GM12878 (cell line): ENCODE data around the gene SLC25A36. TPM values are rescaled to one million over a fixed set of nuclear protein-coding genes. Genes with fewer than 3 reads are reported as not detected.
"Not testable (repeated sequence)": the region's sequence is repeated elsewhere in the genome, so short reads cannot be mapped to it uniquely, and the experiment has no call there.

ENCODE experiments used
- ATAC-seq: fragments of 200-7000 bp; cut with Tn5 transposase; 3 replicates; pipeline ENCODE4 v1.9.1; 2020; ENCODE audit warnings: mild to moderate bottlenecking, moderate library complexity
- BruUV-seq: library from RNA; stranded (reverse); fragments of 400-500 nt; replicated peaks from 2 replicates; lab custom pipeline; 2021; lab: Mats Ljungman, UMichigan
- CTCF ChIA-PET: fragments of 300-600 bp; sonication (Branson Sonifier 250); formaldehyde crosslinking; extraction: SDS; loops from one replicate; lab custom pipeline; 2021; ENCODE audit warnings: inconsistent platforms; lab: Yijun Ruan, JAX
- POLR2A ChIA-PET: fragments of 350-600 bp; formaldehyde crosslinking; extraction: SDS; loops from one replicate; lab custom pipeline; 2021; ENCODE audit warnings: inconsistent platforms; lab: Charles Lee
- RAD21 ChIA-PET: fragments of 300-600 bp; sonication (Branson Sonifier 250); formaldehyde crosslinking; loops from one replicate; lab custom pipeline; 2023; ENCODE audit warnings: antibody characterized with exemption; ENCODE audit not compliant: unreplicated experiment; lab: Charles Lee
- SMC1A ChIA-PET: fragments of 300-600 bp; sonication (Branson Sonifier 250); formaldehyde crosslinking; loops from one replicate; lab custom pipeline; 2023; ENCODE audit not compliant: unreplicated experiment, uncharacterized antibody; lab: Charles Lee
- DNase-seq: peaks from one replicate; pipeline ENCODE4 v3.0.0-alpha.2; 2011; ENCODE audit warnings: low read depth, low spot score
- FAIRE-seq: peaks from 3 replicates; lab custom pipeline; 2011; peaks lifted over from hg19 to GRCh38; lab: Jason Lieb, UNC
- H2AFZ ChIP-seq: 2 replicates; pipeline ENCODE4 v1.6.0; 2011; ENCODE audit warnings: low read depth, low read length, control low read depth; ENCODE audit not compliant: control insufficient read depth
- H3K27ac ChIP-seq: 2 replicates; pipeline ENCODE4 v1.5.1; 2011; ENCODE audit warnings: control low read depth; ENCODE audit not compliant: control insufficient read depth, insufficient read depth
- H3K27me3 ChIP-seq, 2 experiments: replicated peaks in 1 of 2; 2 replicates each; pipeline versions ENCODE4 v1.6.0 to v1.6.1; 2011; ENCODE audit warnings: low read length in 1 of 2; ENCODE audit not compliant: control insufficient read depth in 2 of 2, insufficient read depth in 2 of 2
- H3K36me3 ChIP-seq, 2 experiments: 2 replicates each; pipeline ENCODE4 v1.5.1; 2011; ENCODE audit warnings: low read length in 1 of 2; ENCODE audit not compliant: control insufficient read depth in 2 of 2, insufficient read depth in 2 of 2
- H3K4me1 ChIP-seq: 2 replicates; pipeline ENCODE4 v1.6.1; 2011; ENCODE audit warnings: mild to moderate bottlenecking, low read length, moderate library complexity, mixed read lengths; ENCODE audit not compliant: control insufficient read depth, insufficient read depth
- H3K4me2 ChIP-seq: 2 replicates; pipeline ENCODE4 v1.6.0; 2011; ENCODE audit warnings: control low read depth; ENCODE audit not compliant: control insufficient read depth, insufficient read depth
- H3K4me3 ChIP-seq: fragments of 200-600 bp; sonication (generic); 2 replicates; pipeline ENCODE4 v1.5.1; 2016
- H3K79me2 ChIP-seq: 2 replicates; pipeline ENCODE4 v1.6.0; 2011; ENCODE audit warnings: low read length; ENCODE audit not compliant: control insufficient read depth, insufficient read depth
- H3K9ac ChIP-seq: 2 replicates; pipeline ENCODE4 v1.8.0; 2011; ENCODE audit warnings: low read length, control low read depth, mixed read lengths; ENCODE audit not compliant: control insufficient read depth, insufficient read depth
- H3K9me3 ChIP-seq: replicated peaks from 3 replicates; pipeline ENCODE4 v1.5.1; 2011; ENCODE audit warnings: mild to moderate bottlenecking, low read length; ENCODE audit not compliant: control insufficient read depth, insufficient read depth
- H4K20me1 ChIP-seq: 2 replicates; pipeline ENCODE4 v1.6.0; 2011; ENCODE audit not compliant: control insufficient read depth, insufficient read depth
- DPF2 ChIP-seq: fragments of 450-650 bp; IDR thresholded peaks from 2 replicates; pipeline ENCODE4 v1.6.1; 2017; ENCODE audit warnings: mild to moderate bottlenecking
- E2F4 ChIP-seq: IDR thresholded peaks from 2 replicates; pipeline ENCODE4 v1.6.1; 2012; ENCODE audit warnings: low read depth, low read length, improper control_type of control experiment
- EGR1 ChIP-seq, 2 experiments: IDR thresholded peaks; 1 replicate in 1 of 2; 2 replicates in 1 of 2; pipeline ENCODE4 v1.6.1; 2011 to 2012; ENCODE audit warnings: low read depth in 2 of 2, low read length in 2 of 2, borderline replicate concordance in 1 of 2, mild to moderate bottlenecking in 1 of 2, moderate library complexity in 1 of 2
- ETV6 ChIP-seq, 2 experiments: fragments of 450-650 bp in 1 of 2; IDR thresholded peaks in 1 of 2; conservative IDR thresholded peaks in 1 of 2; 2 replicates each; pipeline ENCODE4 v1.6.1; 2014; ENCODE audit warnings: antibody characterized with exemption in 1 of 2, borderline replicate concordance in 1 of 2, low read depth in 1 of 2, mild to moderate bottlenecking in 1 of 2, moderate library complexity in 1 of 2
- MEF2B ChIP-seq: fragments of 450-650 bp; IDR thresholded peaks from 2 replicates; pipeline ENCODE4 v1.6.1; 2018; ENCODE audit warnings: mild to moderate bottlenecking, moderate library complexity; ENCODE audit not compliant: partially characterized antibody, poor library complexity, severe bottlenecking
- SIX5 ChIP-seq: IDR thresholded peaks from 2 replicates; pipeline ENCODE4 v1.6.1; 2011; ENCODE audit warnings: mild to moderate bottlenecking, low read depth, low read length, moderate library complexity; ENCODE audit not compliant: severe bottlenecking
- SREBF1 ChIP-seq: IDR thresholded peaks from 2 replicates; pipeline ENCODE4 v1.6.1; 2012; ENCODE audit warnings: mild to moderate bottlenecking, low read length
- ZNF384 ChIP-seq: IDR thresholded peaks from 2 replicates; pipeline ENCODE4 v1.6.1; 2012; ENCODE audit warnings: low read depth, mild to moderate bottlenecking, low read length, improper control_type of control experiment, borderline replicate concordance
- WGBS: methylation state at CpG from one replicate; pipeline ENCODE4 v1.1.6; 2016; ENCODE audit warnings: low lambda C conversion rate; ENCODE audit not compliant: insufficient replicate concordance, insufficient coverage; ENCODE audit errors: missing lambda C conversion rate; 5-methylcytosine and 5-hydroxymethylcytosine counted together
- in situ Hi-C: fragments of 300-500 bp; cut with MboI; formaldehyde crosslinking; loops from 9 replicates; pipeline ENCODE4 v1.14.3; 2018; ENCODE audit warnings: mixed read lengths
- intact Hi-C: fragments of 100-400 bp; cut with micrococcal nuclease; formaldehyde crosslinking; loops from one replicate; pipeline ENCODE4 v1.14.2; 2022; ENCODE audit not compliant: unreplicated experiment
- polyA plus RNA-seq, 11 experiments: library from polyadenylated mRNA; depleted of rRNA in 4 of 11; unstranded in 6 of 11; stranded (reverse) in 5 of 11; fragments of >200 nt; fragmentation: Nextera tagmentation in 4 of 11; fragmentation: Illumina TruSeq in 1 of 11; extraction: Ambion mirVana in 4 of 11; extraction: Trizol in 1 of 11; gene quantifications; 1 replicate in 1 of 11; 2 replicates in 10 of 11; pipeline versions ENCODE4 v1.2.1 to v1.2.3, GENCODE V29; 2011 to 2016; ENCODE audit warnings: inconsistent platforms in 2 of 11, missing spikeins in 2 of 11, low read depth in 1 of 11
- total RNA-seq, 4 experiments: library from RNA; depleted of rRNA in 3 of 4; stranded (reverse); fragments of >200 nt in 3 of 4; fragmentation: Illumina TruSeq in 1 of 4; extraction: Trizol in 1 of 4; gene quantifications; 2 replicates each; pipeline versions ENCODE4 v1.2.1 to v1.2.3, GENCODE V29; 2013 to 2021

The SLC25A36 gene
- total and polyA plus RNA-seq, 10 of the 15 experiments (the other 5 are each of a cell fraction or from before 2014, with no cell fraction given) = 13.0 to 183 (median 47.7) TPM

GRCh38 chr3:140950144-140950543 is 8.5 kb downstream of the SLC25A36 start:
- DNase-seq (no peak), ATAC-seq (no peak), FAIRE-seq (no peak)
- Histone ChIP-seq H3K4me3 (no peak overlapping the region), H3K27me3 (no peaks in the 10 kb centered on the region), H3K9me3 (no peaks in the 10 kb centered on the region), H3K4me1 (no peaks in the 10 kb centered on the region; the same call in 1 of the 2 replicates), H3K4me2 (no peak overlapping the region), H3K27ac (no peak overlapping the region), H3K79me2 (peaks cover 90% of the 10 kb centered on the region), H3K9ac (no peak overlapping the region), H3K36me3 (0 out of 4 replicates have a peak, but pooled peaks cover 0 to 4% of the 10 kb centered on the region in 2 experiments), H4K20me1 (no peaks in the 10 kb centered on the region), H2AFZ (no peak overlapping the region)
- POLR2A ChIA-PET = no interaction called here
- intact Hi-C loops (no loop called here), in situ Hi-C loops (no loop called here)
- CTCF ChIA-PET = interaction anchor here (0.6 kb wide), 1 partner anchor 8 kb away, joined by 3 read pairs; no protein-coding TSS in a partner anchor
- no peak for TF ChIP-seq DPF2
- TF ChIP-seq E2F4 = no peak
- TF ChIP-seq EGR1 (IDR thresholded peaks at IDR 0.05; ENCODE audit: borderline replicate concordance in 1 of 2, low read depth in 2 of 2, low read length in 2 of 2) = no peak
- no peak for TF ChIP-seq ZNF384
- TF ChIP-seq ETV6 (conservative IDR thresholded peaks at IDR 0.05 in 1 of 2, IDR thresholded peaks at IDR 0.05 in 1 of 2; ENCODE audit: borderline replicate concordance in 1 of 2, low read depth in 1 of 2) = no peak
- BruUV-seq = no TSS peak
- RAD21 ChIA-PET = no interaction called here
- 88% methylated on average over 1 of the region's 1 CpG for WGBS
- SMC1A ChIA-PET = no interaction called here

DNA sequence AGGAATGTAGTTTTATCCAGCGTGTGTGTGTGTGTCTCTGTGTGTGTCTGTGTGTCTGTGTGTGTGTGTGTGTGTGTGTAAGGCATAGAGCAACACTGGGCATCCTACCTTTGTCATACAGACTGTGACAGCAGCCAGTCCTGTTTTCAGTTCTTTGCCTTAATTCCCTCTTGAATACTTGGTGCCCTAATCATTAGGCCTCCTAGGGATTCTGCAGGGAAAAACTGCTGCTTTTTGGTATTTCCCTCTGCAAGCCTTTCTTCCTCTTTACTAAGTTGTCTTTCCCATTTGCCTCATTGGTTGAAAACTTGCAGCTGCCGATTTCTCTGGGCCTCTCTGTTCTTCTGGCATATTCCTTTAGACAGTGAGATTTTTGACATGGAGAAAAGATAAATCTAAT is 9.2 kb downstream of the SLC25A36 start:
- POLR2A ChIA-PET = no interaction called here
- H3K4me1 ChIP-seq = no peaks in the 10 kb centered on the region; the same call in 1 of the 2 replicates
- BruUV-seq = no TSS peak
- no peak for DNase-seq
- H3K36me3 ChIP-seq = 0 out of 4 replicates have a peak, but pooled peaks cover 0 to 4% of the 10 kb centered on the region in 2 experiments
- no peak overlapping the region for H2AFZ ChIP-seq
- CTCF ChIA-PET = interaction anchor here (1.1 kb wide), 1 partner anchor 25 kb away, joined by 3 read pairs; no protein-coding TSS in a partner anchor
- H3K9ac ChIP-seq = no peak overlapping the region
- no peaks in the 10 kb centered on the region for H3K9me3 ChIP-seq
- in situ Hi-C loops = no loop called here
- H3K27ac ChIP-seq = no peak overlapping the region
- H3K4me2 ChIP-seq = no peak overlapping the region
- peak; percentile 19; the same call in 1 of the 3 replicates for ATAC-seq
- TF ChIP-seq MEF2B (no peak), SREBF1 (no peak), SIX5 (no peak)
- 90% methylated on average over 2 of the region's 2 CpGs for WGBS
- intact Hi-C loops = no loop called here
- H3K79me2 ChIP-seq = peaks cover 90% of the 10 kb centered on the region
- RAD21 ChIA-PET = no interaction called here
- no peaks in the 10 kb centered on the region for H3K27me3 ChIP-seq
- no peaks in the 10 kb centered on the region for H4K20me1 ChIP-seq
- H3K4me3 ChIP-seq = no peak overlapping the region
- FAIRE-seq = no peak
- SMC1A ChIA-PET = no interaction called here

- CTCF ChIA-PET = interaction anchor here (1.1 kb wide), 1 partner anchor 24 kb away, joined by 3 read pairs; no protein-coding TSS in a partner anchor
- H3K9ac ChIP-seq, H3K4me3 ChIP-seq, H3K36me3 ChIP-seq, H4K20me1 ChIP-seq, H3K27ac ChIP-seq, DNase-seq, H3K4me2 ChIP-seq, RAD21 ChIA-PET, H3K27me3 ChIP-seq, intact Hi-C loops, FAIRE-seq, BruUV-seq, ATAC-seq, H3K9me3 ChIP-seq, in situ Hi-C loops, H3K4me1 ChIP-seq, H2AFZ ChIP-seq: not testable (repeated sequence)
- SMC1A ChIA-PET = interaction anchor here (0.6 to 2.6 kb wide), 3 partner anchors 8 to 436 kb away, joined by 3 to 22 read pairs (median 3); no protein-coding TSS in a partner anchor
- 98% methylated on average over 4 of the region's 5 CpGs for WGBS
- peaks cover 90% of the 10 kb centered on the region for H3K79me2 ChIP-seq
- POLR2A ChIA-PET = interaction anchor here (0.6 kb wide), 1 partner anchor 13 kb away, joined by 3 read pairs; no protein-coding TSS in a partner anchor
Measured at GRCh38 chr3:140951750-140952149, 10.1 kb downstream of the SLC25A36 start.
